ENCODE results near the gene APC2. TPM values are rescaled to one million over a fixed set of nuclear protein-coding genes. Genes with fewer than 3 reads are reported as not detected.

APC2 gene
- total and polyA plus RNA-seq, 2 donors (not counting 1 experiment from before 2014, with no cell fraction given) = 0.12 to 0.16 TPM

GRCh38 chr19:1435378-1435989 lies 14.4 kb upstream of the APC2 start:
- ATAC-seq (ENCODE audit: low read depth) = no peak
- peaks cover 7 to 16% of the 10 kb centered on the region in 2 donors for H3K4me1 ChIP-seq (ENCODE audit: control insufficient read depth in 2 of 2, insufficient read depth in 2 of 2, low read length in 2 of 2)
- H3K27ac ChIP-seq (ENCODE audit: low read length in 2 of 2) = no peak overlapping the region
- peaks cover 41% of the 10 kb centered on the region for H3K79me2 ChIP-seq (ENCODE audit: control insufficient read depth, insufficient read depth, low read length)
- ChIA-PET CTCF (interaction anchor here (1.3 kb wide), 1 partner anchor 191 kb away, joined by 3 read pairs; no protein-coding TSS in a partner anchor), POLR2A (no interaction called here)
- Mint-ChIP-seq H3K27ac (no peak overlapping the region), H3K27me3 (no peaks in the 10 kb centered on the region), H3K4me1 (peaks cover 14% of the 10 kb centered on the region), H3K4me3 (no peak overlapping the region), H3K9me3 (ENCODE audit: insufficient read depth) (no peaks in the 10 kb centered on the region)
- DNase-seq = no peak
- peaks cover 62% of the 10 kb centered on the region for H4K20me1 ChIP-seq (ENCODE audit: control insufficient read depth, insufficient read depth, low read length, poor library complexity, severe bottlenecking)
- H3K36me3 ChIP-seq (replicated peaks in 1 of 2; ENCODE audit: control extremely low read depth in 1 of 2, control insufficient read depth in 1 of 2, extremely low read depth in 1 of 2, insufficient read depth in 2 of 2, low read length in 1 of 2) = peaks cover 0 to 52% of the 10 kb centered on the region in 2 experiments
- no peak overlapping the region for H2AFZ ChIP-seq (ENCODE audit: insufficient read depth, low read depth, low read length, poor library complexity, severe bottlenecking)
- 92% methylated on average over 19 of the region's 21 CpGs for WGBS (ENCODE audit: insufficient coverage)
- no peak for TF ChIP-seq EZH2 (IDR thresholded peaks at IDR 0.05; ENCODE audit: borderline replicate concordance, insufficient read depth, low read depth, low read length, poor library complexity, severe bottlenecking)
- no peak for TF ChIP-seq CTCF (IDR thresholded peaks at IDR 0.05)
- intact Hi-C loops (cut with micrococcal nuclease) = no loop called here
- H3K9me3 ChIP-seq (ENCODE audit: control extremely low read depth in 1 of 3, control insufficient read depth in 2 of 3, insufficient read depth in 1 of 3, low read length in 2 of 3) = no peaks in the 10 kb centered on the region
- H3K9ac ChIP-seq (ENCODE audit: low read length) = no peak overlapping the region
- no peak overlapping the region for H3K4me3 ChIP-seq (ENCODE audit: control extremely low read depth in 1 of 5, extremely low read depth in 1 of 5, insufficient read depth in 1 of 5, low read depth in 2 of 5, low read length in 4 of 5)
- no peak overlapping the region for H3K4me2 ChIP-seq (replicated peaks; ENCODE audit: low read depth, low read length, poor library complexity, severe bottlenecking)
- no peaks in the 10 kb centered on the region for H3K27me3 ChIP-seq (replicated peaks in 1 of 4; ENCODE audit: control extremely low read depth in 1 of 4, control insufficient read depth in 3 of 4, insufficient read depth in 4 of 4, low read length in 3 of 4)

- no peaks in the 10 kb centered on the region for H3K27me3 ChIP-seq (replicated peaks in 1 of 4; ENCODE audit: control extremely low read depth in 1 of 4, control insufficient read depth in 3 of 4, insufficient read depth in 4 of 4, low read length in 3 of 4)
- H3K4me3 ChIP-seq (ENCODE audit: control extremely low read depth in 1 of 5, extremely low read depth in 1 of 5, insufficient read depth in 1 of 5, low read depth in 2 of 5, low read length in 4 of 5) = peak overlapping the region in 2 of 5 experiments; percentile 97 to 100
- intact Hi-C loops (cut with micrococcal nuclease) = loop anchor here (1.0 kb wide), 1 partner anchor 30 kb away; the partner anchor contains the start of gene DAZAP1
- Mint-ChIP-seq H3K27ac (no peak overlapping the region), H3K4me3 (peak overlapping the region; percentile 99), H3K27me3 (no peaks in the 10 kb centered on the region), H3K4me1 (peaks cover 18% of the 10 kb centered on the region), H3K9me3 (ENCODE audit: insufficient read depth) (no peaks in the 10 kb centered on the region)
- POLR2A ChIA-PET = interaction anchor here (0.7 kb wide), 1 partner anchor 328 kb away, joined by 3 read pairs; no protein-coding TSS in a partner anchor
- CTCF ChIA-PET = interaction anchor here (0.7 to 1.4 kb wide), 7 partner anchors 20 to 231 kb away, joined by 3 to 4 read pairs (median 3); no protein-coding TSS in a partner anchor
- peaks cover 0 to 51% of the 10 kb centered on the region in 2 experiments for H3K36me3 ChIP-seq (replicated peaks in 1 of 2; ENCODE audit: control extremely low read depth in 1 of 2, control insufficient read depth in 1 of 2, extremely low read depth in 1 of 2, insufficient read depth in 2 of 2, low read length in 1 of 2)
- ATAC-seq (ENCODE audit: low read depth) = no peak
- peak overlapping the region; percentile 82 for H2AFZ ChIP-seq (ENCODE audit: insufficient read depth, low read depth, low read length, poor library complexity, severe bottlenecking)
- no peak overlapping the region for H3K9ac ChIP-seq (ENCODE audit: low read length)
- WGBS (ENCODE audit: insufficient coverage) = 87% methylated on average over 4 of the region's 8 CpGs
- H3K4me2 ChIP-seq (replicated peaks; ENCODE audit: low read depth, low read length, poor library complexity, severe bottlenecking) = peak overlapping the region; percentile 91
- H3K9me3 ChIP-seq (ENCODE audit: control extremely low read depth in 1 of 3, control insufficient read depth in 2 of 3, insufficient read depth in 1 of 3, low read length in 2 of 3) = no peaks in the 10 kb centered on the region
- no peak overlapping the region for H3K27ac ChIP-seq (ENCODE audit: low read length in 2 of 2)
- TF ChIP-seq CTCF (IDR thresholded peaks at IDR 0.05) (no peak), EZH2 (IDR thresholded peaks at IDR 0.05; ENCODE audit: borderline replicate concordance, insufficient read depth, low read depth, low read length, poor library complexity, severe bottlenecking) (no peak)
- peaks cover 70% of the 10 kb centered on the region for H4K20me1 ChIP-seq (ENCODE audit: control insufficient read depth, insufficient read depth, low read length, poor library complexity, severe bottlenecking)
- peaks cover 7 to 16% of the 10 kb centered on the region in 2 donors for H3K4me1 ChIP-seq (ENCODE audit: control insufficient read depth in 2 of 2, insufficient read depth in 2 of 2, low read length in 2 of 2)
- DNase-seq = no peak
- peaks cover 34% of the 10 kb centered on the region for H3K79me2 ChIP-seq (ENCODE audit: control insufficient read depth, insufficient read depth, low read length)
These were observed 12.3 kb upstream of the APC2 start for GRCh38 chr19:1437609-1438008.
